Keratinocyte (primary cell): ENCODE measurements around the gene METTL26. TPM values are rescaled to one million over a fixed set of nuclear protein-coding genes. Genes with fewer than 3 reads are reported as not detected.

Source experiments
- DNase-seq: peaks from one replicate; pipeline ENCODE4 v3.0.0-alpha.2; 2011; ENCODE audit warnings: low read depth, missing footprints, low spot score
- FAIRE-seq: peaks from 2 replicates; lab custom pipeline; 2011; peaks lifted over from hg19 to GRCh38; lab: Jason Lieb, UNC
- H2AFZ ChIP-seq: 2 replicates; pipeline ENCODE4 v1.6.0; 2012; ENCODE audit warnings: low read length, control low read depth, inconsistent platforms; ENCODE audit not compliant: control insufficient read depth
- H3K27ac ChIP-seq: 2 replicates; pipeline ENCODE4 v1.5.1; 2011; ENCODE audit warnings: low read length; ENCODE audit not compliant: control insufficient read depth, insufficient read depth
- H3K27me3 ChIP-seq: 3 replicates; pipeline ENCODE4 v1.6.0; 2011; ENCODE audit warnings: low read length; ENCODE audit not compliant: control insufficient read depth, insufficient read depth; ENCODE audit errors: extremely low read depth
- H3K36me3 ChIP-seq, 2 experiments: 2 replicates in 1 of 2; 3 replicates in 1 of 2; pipeline ENCODE4 v1.5.1; 2011; ENCODE audit warnings: low read length in 2 of 2, mild to moderate bottlenecking in 1 of 2; ENCODE audit not compliant: control insufficient read depth in 2 of 2, insufficient read depth in 2 of 2; ENCODE audit errors: extremely low read depth in 1 of 2
- H3K4me1 ChIP-seq: 3 replicates; pipeline ENCODE4 v1.5.1; 2011; ENCODE audit warnings: low read length; ENCODE audit not compliant: control insufficient read depth, insufficient read depth; ENCODE audit errors: extremely low read depth
- H3K4me2 ChIP-seq: 3 replicates; pipeline ENCODE4 v1.6.0; 2011; ENCODE audit warnings: low read depth, low read length; ENCODE audit not compliant: control insufficient read depth, insufficient read depth; ENCODE audit errors: extremely low read depth
- H3K4me3 ChIP-seq, 3 experiments: fragments of 200-600 bp in 1 of 3; sonication (generic) in 1 of 3; 2 replicates in 2 of 3; 3 replicates in 1 of 3; pipeline ENCODE4 v1.5.1; 2011 to 2016; ENCODE audit warnings: low read length in 3 of 3, mild to moderate bottlenecking in 3 of 3, control low read depth in 2 of 3, inconsistent platforms in 1 of 3, low read depth in 1 of 3, mixed read lengths in 1 of 3, mixed run types in 1 of 3, moderate library complexity in 1 of 3; ENCODE audit not compliant: control insufficient read depth in 2 of 3, insufficient read depth in 2 of 3; ENCODE audit errors: extremely low read depth in 1 of 3
- H3K79me2 ChIP-seq: 2 replicates; pipeline ENCODE4 v1.6.0; 2012; ENCODE audit warnings: low read length; ENCODE audit not compliant: control insufficient read depth, insufficient read depth
- H3K9ac ChIP-seq: 3 replicates; pipeline ENCODE4 v1.6.0; 2011; ENCODE audit warnings: low read length; ENCODE audit not compliant: control insufficient read depth, insufficient read depth; ENCODE audit errors: extremely low read depth
- H3K9me1 ChIP-seq: 3 replicates; pipeline ENCODE4 v1.6.0; 2011; ENCODE audit warnings: low read length; ENCODE audit not compliant: control insufficient read depth, insufficient read depth; ENCODE audit errors: extremely low read depth
- H3K9me3 ChIP-seq: 2 replicates; pipeline ENCODE4 v1.5.1; 2012; ENCODE audit warnings: low read depth, low read length; ENCODE audit not compliant: control insufficient read depth
- H4K20me1 ChIP-seq: 3 replicates; pipeline ENCODE4 v1.6.0; 2011; ENCODE audit warnings: low read length; ENCODE audit not compliant: control insufficient read depth, insufficient read depth; ENCODE audit errors: extremely low read depth
- EZH2 ChIP-seq: IDR thresholded peaks from one replicate; pipeline ENCODE4 v1.6.1; 2012; ENCODE audit warnings: inconsistent platforms, mild to moderate bottlenecking, low read length, moderate library complexity
- dilution Hi-C: fragments of 300-500 bp; cut with MboI; formaldehyde crosslinking; loops from one replicate; pipeline ENCODE4 v1.7.0; 2020; ENCODE audit warnings: low sequenced_read_pairs; ENCODE audit not compliant: extremely low pct_ligation_motif_present
- polyA plus RNA-seq, 5 experiments: library from polyadenylated mRNA; depleted of rRNA in 3 of 5; stranded (reverse) in 3 of 5; stranded (forward) in 1 of 5; unstranded in 1 of 5; fragments of >200 nt; gene quantifications; 1 replicate in 1 of 5; 2 replicates in 3 of 5; 3 replicates in 1 of 5; pipeline versions ENCODE4 v1.2.1 to v1.2.3, GENCODE V29; 2011 to 2012; ENCODE audit warnings: missing spikeins in 2 of 5, low read depth in 1 of 5, low replicate concordance in 1 of 5
- TF ChIP-seq, protein P1 (sequence below), 3 experiments: IDR thresholded peaks in 1 of 3; conservative IDR thresholded peaks in 1 of 3; optimal IDR thresholded peaks in 1 of 3; 2 replicates in 2 of 3; 3 replicates in 1 of 3; pipeline versions ENCODE3 to v1.5.1; 2011; ENCODE audit warnings: low read length in 3 of 3, mild to moderate bottlenecking in 3 of 3, moderate library complexity in 2 of 3, control low read depth in 1 of 3, inconsistent platforms in 1 of 3; ENCODE audit not compliant: insufficient read depth in 2 of 3; ENCODE audit errors: extremely low read depth in 1 of 3

METTL26 gene
- polyA plus RNA-seq, 1 donor (not counting 4 experiments of a cell fraction or from before 2014, with no cell fraction given) = 46.9 TPM

GRCh38 chr16:684071-684794 is 48.1 kb upstream of the METTL26 start, which contains the start of gene JMJD8:
JMJD8 (minus strand) TSS chr16:684334; CDS start chr16:684319, 15 bp downstream.
- no peaks in the 10 kb centered on the region for H3K27me3 ChIP-seq
- peaks cover 16% of the 10 kb centered on the region for H4K20me1 ChIP-seq
- H3K9me1 ChIP-seq = no peaks in the 10 kb centered on the region
- H3K4me1 ChIP-seq = peaks cover 27% of the 10 kb centered on the region
- TF ChIP-seq, protein P1, sequence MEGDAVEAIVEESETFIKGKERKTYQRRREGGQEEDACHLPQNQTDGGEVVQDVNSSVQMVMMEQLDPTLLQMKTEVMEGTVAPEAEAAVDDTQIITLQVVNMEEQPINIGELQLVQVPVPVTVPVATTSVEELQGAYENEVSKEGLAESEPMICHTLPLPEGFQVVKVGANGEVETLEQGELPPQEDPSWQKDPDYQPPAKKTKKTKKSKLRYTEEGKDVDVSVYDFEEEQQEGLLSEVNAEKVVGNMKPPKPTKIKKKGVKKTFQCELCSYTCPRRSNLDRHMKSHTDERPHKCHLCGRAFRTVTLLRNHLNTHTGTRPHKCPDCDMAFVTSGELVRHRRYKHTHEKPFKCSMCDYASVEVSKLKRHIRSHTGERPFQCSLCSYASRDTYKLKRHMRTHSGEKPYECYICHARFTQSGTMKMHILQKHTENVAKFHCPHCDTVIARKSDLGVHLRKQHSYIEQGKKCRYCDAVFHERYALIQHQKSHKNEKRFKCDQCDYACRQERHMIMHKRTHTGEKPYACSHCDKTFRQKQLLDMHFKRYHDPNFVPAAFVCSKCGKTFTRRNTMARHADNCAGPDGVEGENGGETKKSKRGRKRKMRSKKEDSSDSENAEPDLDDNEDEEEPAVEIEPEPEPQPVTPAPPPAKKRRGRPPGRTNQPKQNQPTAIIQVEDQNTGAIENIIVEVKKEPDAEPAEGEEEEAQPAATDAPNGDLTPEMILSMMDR (optimal IDR thresholded peaks at IDR 0.05 in 1 of 3, IDR thresholded peaks at IDR 0.05 in 1 of 3, conservative IDR thresholded peaks at IDR 0.05 in 1 of 3; ENCODE audit: extremely low read depth in 1 of 3, insufficient read depth in 2 of 3, low read length in 3 of 3) = no peak
- TF ChIP-seq EZH2 = no peak
- peak within 1 kb of the TSS; percentile 60 for H3K9ac ChIP-seq
- FAIRE-seq (no peak), DNase-seq (no peak)
- peak within 1 kb of the TSS; percentile 80 for H3K4me2 ChIP-seq
- H3K79me2 ChIP-seq = peaks cover 37% of the 10 kb centered on the region
- peaks cover 12 to 37% of the 10 kb centered on the region in 2 experiments for H3K36me3 ChIP-seq
- H2AFZ ChIP-seq = no peak within 1 kb of the TSS
- dilution Hi-C loops = no loop called here
- no peaks in the 10 kb centered on the region for H3K9me3 ChIP-seq
- H3K27ac ChIP-seq = peak within 1 kb of the TSS; percentile 36
- peak within 1 kb of the TSS; percentile 60 to 68 (median 66) for H3K4me3 ChIP-seq

DNA sequence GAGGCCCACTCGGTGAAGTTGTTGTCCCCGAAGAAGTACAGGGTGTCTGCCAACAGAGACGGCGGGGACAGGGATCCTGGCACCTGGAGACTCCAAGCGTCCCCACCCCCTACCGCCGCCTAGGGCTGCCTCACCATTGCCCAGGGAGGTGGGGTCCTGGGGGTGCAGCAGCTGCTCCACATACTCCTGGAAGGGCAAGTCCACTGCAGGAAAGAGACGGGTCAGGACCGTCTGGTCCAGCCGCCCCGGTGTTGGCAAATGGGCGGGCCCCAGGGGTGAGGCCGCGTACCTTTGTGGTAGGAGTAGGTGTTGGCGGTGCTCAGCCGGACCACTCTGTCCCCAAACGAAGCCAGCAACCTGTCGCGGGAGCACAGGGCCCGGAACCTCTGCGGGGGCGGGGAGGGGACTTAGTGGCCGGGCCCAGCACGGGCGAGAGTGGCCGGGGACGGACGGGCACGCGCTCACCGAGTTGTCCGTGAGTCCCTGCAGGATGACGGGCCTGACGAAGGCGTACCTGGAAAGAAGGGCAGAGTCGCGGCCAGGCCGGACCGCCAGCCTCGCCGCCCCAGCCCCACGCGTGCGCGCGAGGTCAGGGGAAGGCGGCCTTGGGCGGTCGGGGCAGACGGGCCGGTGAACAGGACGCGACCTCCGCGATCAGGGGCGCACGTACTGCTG is 47.4 kb upstream of the METTL26 start:
- dilution Hi-C loops = no loop called here
- Histone ChIP-seq H3K4me2 (peak overlapping the region; percentile 80), H4K20me1 (peaks cover 16% of the 10 kb centered on the region), H3K4me1 (peaks cover 27% of the 10 kb centered on the region), H3K27me3 (no peaks in the 10 kb centered on the region), H3K27ac (peak overlapping the region; percentile 31), H3K79me2 (peaks cover 37% of the 10 kb centered on the region), H2AFZ (no peak overlapping the region), H3K9ac (peak overlapping the region; percentile 60), H3K9me3 (no peaks in the 10 kb centered on the region), H3K9me1 (no peaks in the 10 kb centered on the region), H3K4me3 (peak overlapping the region; percentile 60 to 68 (median 66)), H3K36me3 (peaks cover 12 to 37% of the 10 kb centered on the region in 2 experiments)
- TF ChIP-seq EZH2 = no peak
- TF ChIP-seq, protein P1 (optimal IDR thresholded peaks at IDR 0.05 in 1 of 3, IDR thresholded peaks at IDR 0.05 in 1 of 3, conservative IDR thresholded peaks at IDR 0.05 in 1 of 3; ENCODE audit: extremely low read depth in 1 of 3, insufficient read depth in 2 of 3, low read length in 3 of 3) = no peak
- FAIRE-seq (no peak), DNase-seq (no peak)
